ENCODE data around the gene TLCD1.

DNA sequence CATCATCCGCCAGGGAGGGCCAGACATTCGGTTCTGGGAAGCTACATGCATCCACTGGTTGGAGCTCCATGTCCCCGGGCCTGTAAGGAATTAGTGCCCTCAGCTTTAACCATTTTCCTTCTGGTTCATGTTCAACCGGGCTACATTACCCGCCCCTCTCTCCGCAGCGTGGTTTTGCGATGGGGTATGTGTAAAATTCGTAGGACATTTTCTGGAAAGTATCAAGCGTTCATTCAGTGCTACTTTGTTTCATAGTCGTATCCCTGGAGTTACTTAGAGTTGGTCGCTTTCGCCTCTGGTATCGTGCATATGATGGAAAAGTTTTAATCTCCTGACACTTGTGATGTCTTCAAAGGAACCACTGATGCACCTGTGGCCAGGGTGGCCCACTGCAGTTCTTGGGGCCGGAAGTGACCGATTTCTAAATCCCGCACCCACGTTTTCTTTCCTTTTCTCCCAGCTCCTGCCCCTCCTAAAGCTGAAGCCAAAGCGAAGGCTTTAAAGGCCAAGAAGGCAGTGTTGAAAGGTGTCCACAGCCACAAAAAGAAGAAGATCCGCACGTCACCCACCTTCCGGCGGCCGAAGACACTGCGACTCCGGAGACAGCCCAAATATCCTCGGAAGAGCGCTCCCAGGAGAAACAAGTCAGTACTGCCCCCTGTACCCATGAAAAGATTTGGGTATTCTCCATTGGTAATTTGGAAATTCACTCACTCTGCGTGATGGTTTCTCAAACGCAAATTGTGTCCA lies 5.6 kb downstream of the TLCD1 start:
- TF ChIP-seq, protein P1, sequence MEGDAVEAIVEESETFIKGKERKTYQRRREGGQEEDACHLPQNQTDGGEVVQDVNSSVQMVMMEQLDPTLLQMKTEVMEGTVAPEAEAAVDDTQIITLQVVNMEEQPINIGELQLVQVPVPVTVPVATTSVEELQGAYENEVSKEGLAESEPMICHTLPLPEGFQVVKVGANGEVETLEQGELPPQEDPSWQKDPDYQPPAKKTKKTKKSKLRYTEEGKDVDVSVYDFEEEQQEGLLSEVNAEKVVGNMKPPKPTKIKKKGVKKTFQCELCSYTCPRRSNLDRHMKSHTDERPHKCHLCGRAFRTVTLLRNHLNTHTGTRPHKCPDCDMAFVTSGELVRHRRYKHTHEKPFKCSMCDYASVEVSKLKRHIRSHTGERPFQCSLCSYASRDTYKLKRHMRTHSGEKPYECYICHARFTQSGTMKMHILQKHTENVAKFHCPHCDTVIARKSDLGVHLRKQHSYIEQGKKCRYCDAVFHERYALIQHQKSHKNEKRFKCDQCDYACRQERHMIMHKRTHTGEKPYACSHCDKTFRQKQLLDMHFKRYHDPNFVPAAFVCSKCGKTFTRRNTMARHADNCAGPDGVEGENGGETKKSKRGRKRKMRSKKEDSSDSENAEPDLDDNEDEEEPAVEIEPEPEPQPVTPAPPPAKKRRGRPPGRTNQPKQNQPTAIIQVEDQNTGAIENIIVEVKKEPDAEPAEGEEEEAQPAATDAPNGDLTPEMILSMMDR (IDR thresholded peaks at IDR 0.05) = peak in 3 of 6 experiments; percentile 13 to 30 (median 23)
- no peak for TF ChIP-seq POLR2A (IDR thresholded peaks at IDR 0.05)
